Naive thymus-derived CD4-positive, alpha-beta T cell (primary cell): ENCODE measurements around the gene NSMCE4A. TPM values are rescaled to one million over a fixed set of nuclear protein-coding genes. Genes with fewer than 3 reads are reported as not detected.
"Not testable (repeated sequence)": the region's sequence is repeated elsewhere in the genome, so short reads cannot be mapped to it uniquely, and the experiment has no call there.

Source experiments
- ATAC-seq: fragments of 150-1000 bp; cut with Tn5 transposase; 2 replicates; pipeline ENCODE4 v1.10.0; 2021; ENCODE audit warnings: mild to moderate bottlenecking, moderate library complexity
- CTCF ChIA-PET: fragments of 350-600 bp; sonication (Branson Sonifier 250); formaldehyde crosslinking; loops from one replicate; lab custom pipeline; 2021; ENCODE audit warnings: antibody characterized with exemption; lab: Charles Lee
- POLR2A ChIA-PET: fragments of 350-600 bp; sonication (Branson Sonifier 250); formaldehyde crosslinking; loops from one replicate; lab custom pipeline; 2021; ENCODE audit warnings: antibody characterized with exemption, inconsistent platforms; lab: Charles Lee
- DNase-seq, 9 donors: peaks; one replicate each; pipeline versions ENCODE4 v3.0.0 to v3.0.0-alpha.2; 2020 to 2022; ENCODE audit warnings: mixed read lengths in 1 of 9
- H3K27ac ChIP-seq: one replicate; pipeline ENCODE4 v1.7.0; 2013; ENCODE audit warnings: mild to moderate bottlenecking, low read depth, low read length, moderate library complexity
- H3K27me3 ChIP-seq, 2 donors: one replicate each; pipeline ENCODE4 v1.7.0; 2013; ENCODE audit warnings: low read length in 2 of 2, mild to moderate bottlenecking in 2 of 2, moderate library complexity in 2 of 2; ENCODE audit not compliant: control insufficient read depth in 2 of 2, insufficient read depth in 2 of 2
- H3K36me3 ChIP-seq, 3 experiments: 1 replicate in 2 of 3; 2 replicates in 1 of 3; pipeline ENCODE4 v1.7.0; 2013; ENCODE audit warnings: low read length in 3 of 3, mild to moderate bottlenecking in 3 of 3, moderate library complexity in 1 of 3; ENCODE audit not compliant: insufficient read depth in 3 of 3, control insufficient read depth in 2 of 3
- H3K4me1 ChIP-seq, 2 donors: one replicate each; pipeline ENCODE4 v1.7.0; 2013; ENCODE audit warnings: low read length in 2 of 2, mild to moderate bottlenecking in 2 of 2, moderate library complexity in 1 of 2; ENCODE audit not compliant: control insufficient read depth in 2 of 2, insufficient read depth in 2 of 2
- H3K4me3 ChIP-seq: 2 replicates; pipeline ENCODE4 v1.7.0; 2013; ENCODE audit warnings: mild to moderate bottlenecking, low read length
- H3K9me3 ChIP-seq, 3 experiments: 1 replicate in 2 of 3; 2 replicates in 1 of 3; pipeline ENCODE4 v1.7.0; 2013; ENCODE audit warnings: low read length in 3 of 3; ENCODE audit not compliant: control insufficient read depth in 2 of 3
- H3K27ac Mint-ChIP-seq, 9 donors: one replicate each; pipeline ENCODE4 v1.8.0; 2020 to 2022; ENCODE audit warnings: mixed read lengths in 9 of 9, mild to moderate bottlenecking in 8 of 9, moderate library complexity in 5 of 9, inconsistent platforms in 2 of 9
- H3K27me3 Mint-ChIP-seq, 5 donors: one replicate each; pipeline ENCODE4 v1.8.0; 2021 to 2022; ENCODE audit warnings: mixed read lengths in 5 of 5, mild to moderate bottlenecking in 1 of 5
- H3K36me3 Mint-ChIP-seq, 5 donors: one replicate each; pipeline ENCODE4 v1.8.0; 2020 to 2022; ENCODE audit warnings: mixed read lengths in 5 of 5, mild to moderate bottlenecking in 3 of 5, inconsistent platforms in 1 of 5
- H3K4me1 Mint-ChIP-seq, 7 donors: one replicate each; pipeline ENCODE4 v1.8.0; 2020 to 2022; ENCODE audit warnings: mixed read lengths in 7 of 7, mild to moderate bottlenecking in 3 of 7, inconsistent platforms in 1 of 7
- H3K4me3 Mint-ChIP-seq, 10 donors: one replicate each; pipeline ENCODE4 v1.8.0; 2020 to 2022; ENCODE audit warnings: mild to moderate bottlenecking in 10 of 10, mixed read lengths in 10 of 10, moderate library complexity in 6 of 10, inconsistent platforms in 2 of 10
- H3K9me3 Mint-ChIP-seq, 11 donors: one replicate each; pipeline ENCODE4 v1.8.0; 2020 to 2022; ENCODE audit warnings: mixed read lengths in 11 of 11, mild to moderate bottlenecking in 4 of 11, inconsistent platforms in 1 of 11, moderate library complexity in 1 of 11
- intact Hi-C, 2 donors: fragments of 100-400 bp; cut with micrococcal nuclease; formaldehyde crosslinking; loops; one replicate each; pipeline ENCODE4 v1.15.1; 2023
- polyA plus RNA-seq, 2 donors: library from polyadenylated mRNA; unstranded; fragments of 300-500 nt; fragmentation: Illumina TruSeq; gene quantifications; one replicate each; pipeline ENCODE4 v1.2.3, GENCODE V29; 2021
- total RNA-seq, 6 experiments: library from RNA in 5 of 6; stranded (reverse) in 5 of 6; gene quantifications; 1 replicate in 5 of 6; 2 replicates in 1 of 6; pipeline ENCODE4 v1.2.3 and lab custom pipeline; 2021 to 2026

NSMCE4A gene
- total and polyA plus RNA-seq, 7 experiments from 2014 or later: 34.7 to 87.2 (median 57.0) TPM

- Mint-ChIP-seq H3K27ac (no peak overlapping the region), H3K4me3 (no peak overlapping the region), H3K27me3 (peaks cover 2 to 38% (median 30%) of the 10 kb centered on the region in 5 donors), H3K9me3 (peaks cover 0 to 9% (median 0%) of the 10 kb centered on the region in 11 donors), H3K36me3 (no peaks in the 10 kb centered on the region), H3K4me1 (no peaks in the 10 kb centered on the region)
- no peaks in the 10 kb centered on the region for H3K27me3 ChIP-seq
- ATAC-seq (no peak), DNase-seq (no peak)
- ChIA-PET CTCF (no interaction called here), POLR2A (no interaction called here)
- no peak overlapping the region for H3K4me3 ChIP-seq
- H3K36me3 ChIP-seq: no peaks in the 10 kb centered on the region
- no peaks in the 10 kb centered on the region for H3K9me3 ChIP-seq
- no peak overlapping the region for H3K27ac ChIP-seq
- no peaks in the 10 kb centered on the region for H3K4me1 ChIP-seq
- intact Hi-C loops: no loop called here
Measured at GRCh38 chr10:122010405-122011050, 35.5 kb upstream of the NSMCE4A start.

- peaks cover 0 to 3% (median 0%) of the 10 kb centered on the region in 5 donors for H3K36me3 Mint-ChIP-seq
- ATAC-seq (no peak), DNase-seq (no peak)
- intact Hi-C loops: no loop called here
- no peaks in the 10 kb centered on the region for H3K36me3 ChIP-seq
- H3K4me1 Mint-ChIP-seq: no peaks in the 10 kb centered on the region
- no peak overlapping the region for H3K27ac Mint-ChIP-seq
- H3K4me1 ChIP-seq: no peaks in the 10 kb centered on the region
- no peak overlapping the region for H3K4me3 ChIP-seq
- peaks cover 2 to 27% (median 19%) of the 10 kb centered on the region in 5 donors for H3K27me3 Mint-ChIP-seq
- ChIA-PET CTCF (no interaction called here), POLR2A (no interaction called here)
- H3K9me3 ChIP-seq: no peaks in the 10 kb centered on the region
- no peak overlapping the region for H3K27ac ChIP-seq
- peaks cover 0 to 25% (median 3%) of the 10 kb centered on the region in 11 donors for H3K9me3 Mint-ChIP-seq
- no peak overlapping the region for H3K4me3 Mint-ChIP-seq
- H3K27me3 ChIP-seq: no peaks in the 10 kb centered on the region
Measured at GRCh38 chr10:122007415-122007814, 32.4 kb upstream of the NSMCE4A start.

- CTCF ChIA-PET: no interaction called here
- Histone ChIP-seq H3K4me1 (no peaks in the 10 kb centered on the region), H3K4me3 (no peak overlapping the region), H3K9me3 (peaks cover 0 to 3% (median 0%) of the 10 kb centered on the region in 3 experiments), H3K27me3 (no peaks in the 10 kb centered on the region), H3K27ac (no peak overlapping the region), H3K36me3 (no peaks in the 10 kb centered on the region)
- no peaks in the 10 kb centered on the region for H3K4me1 Mint-ChIP-seq
- peaks cover 0 to 10% (median 8%) of the 10 kb centered on the region in 5 donors for H3K27me3 Mint-ChIP-seq
- no peak overlapping the region for H3K4me3 Mint-ChIP-seq
- H3K9me3 Mint-ChIP-seq: peaks cover 0 to 51% (median 23%) of the 10 kb centered on the region in 11 donors
- peaks cover 0 to 8% (median 0%) of the 10 kb centered on the region in 5 donors for H3K36me3 Mint-ChIP-seq
- DNase-seq: no peak
- no peak overlapping the region for H3K27ac Mint-ChIP-seq
- POLR2A ChIA-PET: no interaction called here
- intact Hi-C loops: no loop called here
- no peak for ATAC-seq
Measured at GRCh38 chr10:122001698-122002097, 26.7 kb upstream of the NSMCE4A start.

GRCh38 chr10:121999301-121999700 lies 24.3 kb upstream of the NSMCE4A start:
- DNase-seq (no peak), ATAC-seq (no peak)
- Histone ChIP-seq H3K9me3 (peaks cover 0 to 3% (median 0%) of the 10 kb centered on the region in 3 experiments), H3K36me3 (no peaks in the 10 kb centered on the region), H3K27ac (no peak overlapping the region), H3K4me3 (no peak overlapping the region), H3K4me1 (no peaks in the 10 kb centered on the region), H3K27me3 (no peaks in the 10 kb centered on the region)
- Mint-ChIP-seq H3K9me3 (peaks cover 0 to 39% (median 18%) of the 10 kb centered on the region in 11 donors), H3K27ac (no peak overlapping the region), H3K27me3 (peaks cover 6 to 25% (median 20%) of the 10 kb centered on the region in 5 donors), H3K36me3 (peaks cover 0 to 11% (median 0%) of the 10 kb centered on the region in 5 donors), H3K4me3 (no peak overlapping the region), H3K4me1 (no peaks in the 10 kb centered on the region)
- ChIA-PET POLR2A (no interaction called here), CTCF (no interaction called here)
- intact Hi-C loops: no loop called here

- H3K27ac Mint-ChIP-seq: no peak overlapping the region
- ATAC-seq (no peak), DNase-seq (no peak)
- ChIA-PET POLR2A (no interaction called here), CTCF (no interaction called here)
- Histone ChIP-seq H3K4me3 (no peak overlapping the region), H3K9me3 (peaks cover 0 to 3% (median 0%) of the 10 kb centered on the region in 3 experiments), H3K27me3 (no peaks in the 10 kb centered on the region), H3K36me3 (no peaks in the 10 kb centered on the region), H3K4me1 (no peaks in the 10 kb centered on the region), H3K27ac (no peak overlapping the region)
- intact Hi-C loops: no loop called here
- no peaks in the 10 kb centered on the region for H3K4me1 Mint-ChIP-seq
- peaks cover 0 to 38% (median 18%) of the 10 kb centered on the region in 11 donors for H3K9me3 Mint-ChIP-seq
- no peak overlapping the region for H3K4me3 Mint-ChIP-seq
- peaks cover 8 to 29% (median 22%) of the 10 kb centered on the region in 5 donors for H3K27me3 Mint-ChIP-seq
- H3K36me3 Mint-ChIP-seq: peaks cover 0 to 11% (median 0%) of the 10 kb centered on the region in 5 donors
Measured at GRCh38 chr10:121998462-121998861, 23.4 kb upstream of the NSMCE4A start.

- H3K27me3 Mint-ChIP-seq: peaks cover 8 to 41% (median 32%) of the 10 kb centered on the region in 5 donors
- ChIA-PET CTCF (no interaction called here), POLR2A (no interaction called here)
- no peak overlapping the region for H3K27ac Mint-ChIP-seq
- H3K27ac ChIP-seq: no peak overlapping the region
- no peaks in the 10 kb centered on the region for H3K36me3 ChIP-seq
- H3K9me3 Mint-ChIP-seq: peaks cover 0 to 10% (median 2%) of the 10 kb centered on the region in 11 donors
- ATAC-seq (no peak), DNase-seq (no peak)
- no peaks in the 10 kb centered on the region for H3K9me3 ChIP-seq
- peaks cover 0 to 7% (median 0%) of the 10 kb centered on the region in 5 donors for H3K36me3 Mint-ChIP-seq
- no peaks in the 10 kb centered on the region for H3K4me1 ChIP-seq
- H3K4me3 ChIP-seq: no peak overlapping the region
- peaks cover 0 to 4% (median 0%) of the 10 kb centered on the region in 7 donors for H3K4me1 Mint-ChIP-seq
- intact Hi-C loops: no loop called here
- H3K27me3 ChIP-seq: no peaks in the 10 kb centered on the region
- H3K4me3 Mint-ChIP-seq: no peak overlapping the region
Measured at GRCh38 chr10:121994429-121994941, 19.5 kb upstream of the NSMCE4A start.

GRCh38 chr10:121991727-121992126 lies 16.7 kb upstream of the NSMCE4A start:
- DNase-seq, H3K9me3 ChIP-seq, CTCF ChIA-PET, ATAC-seq, H3K4me1 ChIP-seq, H3K27me3 ChIP-seq, H3K36me3 Mint-ChIP-seq, H3K27ac Mint-ChIP-seq, POLR2A ChIA-PET, H3K4me3 ChIP-seq, intact Hi-C loops, H3K27ac ChIP-seq, H3K4me1 Mint-ChIP-seq, H3K4me3 Mint-ChIP-seq, H3K36me3 ChIP-seq: not testable (repeated sequence)
- peaks cover 0 to 11% (median 3%) of the 10 kb centered on the region in 11 donors for H3K9me3 Mint-ChIP-seq
- peaks cover 11 to 46% (median 37%) of the 10 kb centered on the region in 5 donors for H3K27me3 Mint-ChIP-seq
